Stimulated activated CD4-positive, alpha-beta T cell treated with anti-CD3 and anti-CD28 coated beads, TNF-alpha, amount 100 ng/mL, for 1 hour (primary cell): Measurements from ENCODE around the gene DEPDC5.

Experiments
- DNase-seq, 3 donors: peaks; one replicate each; pipeline ENCODE4 v3.0.0-alpha.2; 2020; ENCODE audit warnings: low read depth in 3 of 3, low spot score in 1 of 3

DEPDC5 gene

DNA sequence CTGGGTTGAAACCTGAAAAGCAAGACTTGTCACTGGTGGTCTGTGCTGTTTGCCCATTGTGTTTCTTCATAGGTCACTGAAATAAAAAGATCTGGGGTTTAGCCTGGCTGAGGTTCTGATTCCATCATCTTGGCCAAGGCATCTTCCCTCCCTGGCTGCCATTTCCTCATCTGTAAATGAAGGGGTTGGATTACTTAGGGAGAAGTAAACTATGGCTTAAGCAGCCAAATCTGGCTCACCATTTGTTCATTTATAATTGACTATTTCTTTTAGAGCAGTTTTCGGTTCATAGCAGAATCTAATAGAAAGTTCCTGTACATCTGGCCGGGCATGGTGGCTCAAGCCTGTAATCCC lies 138.2 kb downstream of the DEPDC5 start:
- DNase-seq: no peak

DNA sequence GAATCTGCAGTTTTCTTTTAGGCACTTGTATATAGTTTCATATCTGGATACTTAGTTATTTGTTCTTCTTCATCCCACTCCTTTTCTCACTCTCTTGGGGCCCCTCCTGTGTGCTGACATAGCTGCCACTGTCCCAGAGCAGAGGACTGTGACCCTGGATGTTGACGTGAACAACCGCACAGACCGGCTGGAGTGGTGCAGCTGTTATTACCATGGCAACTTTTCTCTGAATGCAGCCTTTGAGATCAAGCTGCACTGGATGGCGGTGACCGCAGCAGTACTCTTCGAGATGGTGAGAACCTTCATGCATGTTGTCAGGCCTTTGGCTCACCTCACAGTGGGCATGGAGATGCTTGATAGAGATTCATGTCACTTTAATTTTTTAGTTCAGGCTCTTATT lies 139.6 kb downstream of the DEPDC5 start:
- no peak for DNase-seq

- DNase-seq: no peak
These were observed 141.7 kb downstream of the DEPDC5 start for GRCh38 chr22:31895411-31896123.

DNA sequence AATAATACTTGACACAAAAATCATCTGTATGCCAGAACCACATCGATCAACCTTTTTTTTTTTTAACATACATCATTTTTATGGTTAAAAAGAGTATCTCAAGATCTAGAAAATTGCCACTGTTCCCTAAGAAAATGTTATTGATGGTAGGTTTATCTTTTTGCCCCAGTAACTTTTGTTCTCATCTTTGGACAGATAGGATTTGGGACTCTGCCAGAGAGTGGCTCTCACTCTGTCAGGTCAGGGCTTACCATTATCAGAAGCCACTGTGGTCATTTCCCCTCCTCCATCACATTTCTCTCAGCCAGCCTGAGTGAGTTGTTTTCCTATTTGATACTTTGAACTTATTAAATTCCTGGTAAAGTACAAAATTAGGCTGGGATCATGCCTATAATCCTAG lies 142.7 kb downstream of the DEPDC5 start:
- DNase-seq: no peak

DNA sequence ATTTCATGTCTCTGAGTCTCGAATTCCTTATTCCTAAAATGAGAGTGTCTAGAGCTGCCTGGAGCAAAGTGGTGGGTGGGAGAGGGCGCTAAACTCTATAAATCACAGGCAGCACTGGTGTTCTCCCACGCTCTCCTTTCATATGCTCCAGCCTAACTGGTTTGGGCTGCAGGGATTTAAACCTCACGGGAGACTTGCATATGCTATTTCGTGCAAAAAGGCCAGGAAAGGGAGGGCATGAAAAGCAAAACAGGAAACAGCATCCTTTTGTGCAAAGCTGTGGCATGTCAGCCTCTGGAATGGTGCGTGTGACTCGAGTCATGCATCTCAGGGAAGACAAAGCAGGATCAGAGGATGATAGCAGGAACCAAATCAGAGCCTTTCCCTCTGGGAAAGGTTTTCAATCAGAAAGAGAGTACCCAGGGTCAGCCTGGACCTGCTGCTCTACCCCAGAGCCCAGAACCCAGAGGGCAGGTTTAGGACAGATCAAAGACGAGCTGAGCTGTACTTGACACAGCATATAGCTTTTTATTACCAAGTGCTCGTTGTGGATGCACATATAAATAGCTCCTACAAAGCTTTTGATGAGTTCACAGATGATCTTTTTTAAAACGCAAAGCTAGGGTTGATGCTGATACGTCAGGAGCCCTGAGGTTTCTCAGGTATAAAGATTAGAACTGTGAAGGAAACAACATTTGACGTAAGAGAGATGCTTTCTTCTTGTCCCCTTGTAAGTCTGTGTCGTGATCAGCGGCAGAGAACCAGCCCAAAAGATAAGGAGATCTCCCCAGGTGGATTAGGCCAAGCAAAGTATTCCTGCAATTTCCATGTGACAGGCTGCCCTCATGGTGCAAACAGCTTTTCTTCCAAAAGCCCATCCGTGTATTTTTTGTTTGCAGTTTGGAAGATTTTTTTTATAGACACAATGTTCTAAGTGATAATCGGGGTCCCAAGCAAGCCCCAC lies 144.3 kb downstream of the DEPDC5 start:
- DNase-seq: no peak

- DNase-seq: no peak
These were observed 145.1 kb downstream of the DEPDC5 start for GRCh38 chr22:31898926-31899325.

DNA sequence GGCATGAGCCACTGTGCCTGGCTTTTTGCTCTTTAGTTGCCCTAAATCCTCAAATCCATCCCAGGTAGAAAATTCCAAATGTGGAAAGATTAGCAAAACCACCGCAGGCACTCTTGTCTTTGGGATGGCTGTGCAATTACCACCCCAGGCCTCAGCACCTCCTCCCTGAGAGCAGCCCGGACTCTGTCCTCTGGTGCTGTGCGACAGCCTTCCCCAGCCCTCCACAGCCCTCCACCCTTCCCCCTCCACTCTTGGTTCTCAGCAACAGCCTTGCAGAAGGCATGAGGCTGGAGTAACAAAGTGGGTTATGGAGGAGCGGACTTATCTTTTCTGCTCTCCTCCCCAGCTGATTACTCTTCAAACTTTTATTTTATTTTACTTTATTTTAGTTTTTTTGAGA lies 145.8 kb downstream of the DEPDC5 start:
- no peak for DNase-seq

DNA sequence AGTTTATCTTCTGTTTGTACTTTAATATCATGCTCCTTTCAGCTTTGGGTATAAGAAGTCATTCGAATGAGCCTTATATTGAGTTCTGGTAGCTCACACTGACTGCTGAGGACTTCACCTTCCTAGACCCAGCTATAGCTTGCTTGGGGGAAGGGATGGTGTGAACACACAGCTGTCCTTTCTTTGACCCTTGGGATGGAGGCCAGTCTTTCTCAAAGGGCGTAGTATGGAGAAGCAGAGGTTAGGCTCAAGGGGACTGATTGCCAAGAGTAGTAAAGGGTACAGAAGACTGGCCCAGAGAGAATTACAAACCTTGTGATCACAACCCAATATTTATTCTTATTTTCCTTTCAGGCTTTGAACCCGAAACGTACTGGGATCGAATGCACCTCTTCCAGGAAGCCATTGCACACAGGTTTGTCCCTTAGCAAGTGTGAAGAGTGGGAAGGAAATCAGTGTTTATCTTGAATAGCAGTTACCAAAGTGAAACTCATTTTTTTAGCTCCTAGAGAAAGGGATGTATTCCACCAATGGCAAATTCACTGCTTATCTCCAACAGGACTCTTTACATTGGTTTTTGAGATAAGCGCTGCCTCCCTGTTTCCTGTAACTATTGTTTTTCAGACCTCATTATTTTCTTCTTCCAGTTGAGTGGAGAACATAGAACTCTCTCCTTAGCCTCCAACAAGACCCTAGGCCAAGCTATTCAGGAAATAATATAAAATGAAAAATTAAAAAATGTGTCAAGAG lies 147.7 kb downstream of the DEPDC5 start:
- no peak for DNase-seq

- no peak for DNase-seq
These were observed 150.8 kb downstream of the DEPDC5 start for GRCh38 chr22:31904651-31905050.

DNA sequence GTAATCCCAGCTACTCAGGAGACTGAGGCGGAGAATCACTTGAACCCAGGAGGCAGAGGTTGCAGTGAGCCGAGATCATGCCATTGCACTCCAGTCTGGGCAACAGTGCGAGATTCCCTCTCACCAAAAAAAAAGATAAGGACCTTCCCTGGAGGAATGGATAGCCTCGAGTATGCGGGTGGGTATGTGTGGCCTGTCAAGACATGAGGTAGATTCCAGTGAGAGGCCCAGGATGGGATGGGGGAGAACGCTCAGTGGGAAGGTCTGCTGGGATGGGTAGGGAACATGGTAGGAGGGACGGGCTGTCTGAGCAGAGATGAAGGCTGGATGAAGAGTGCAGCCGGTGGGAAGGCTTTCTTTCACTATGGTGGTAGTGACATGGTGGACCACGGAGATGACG lies 151.5 kb downstream of the DEPDC5 start:
- DNase-seq: no peak

DNA sequence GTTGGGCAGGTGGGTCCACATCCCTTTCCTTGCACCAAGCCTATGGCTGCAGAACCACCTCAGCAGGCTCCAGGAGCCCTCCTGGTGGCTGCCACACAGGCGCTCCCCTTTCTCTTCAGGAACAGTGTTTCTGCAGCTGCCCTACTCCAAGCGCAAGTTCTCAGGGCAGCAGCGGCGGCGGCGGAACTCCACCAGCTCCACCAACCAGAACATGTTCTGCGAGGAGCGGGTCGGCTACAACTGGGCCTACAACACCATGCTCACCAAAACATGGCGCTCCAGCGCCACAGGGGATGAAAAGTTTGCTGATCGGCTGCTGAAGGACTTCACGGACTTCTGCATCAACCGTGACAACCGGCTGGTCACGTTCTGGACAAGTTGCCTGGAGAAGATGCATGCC lies 152.3 kb downstream of the DEPDC5 start:
- DNase-seq: no peak

DNA sequence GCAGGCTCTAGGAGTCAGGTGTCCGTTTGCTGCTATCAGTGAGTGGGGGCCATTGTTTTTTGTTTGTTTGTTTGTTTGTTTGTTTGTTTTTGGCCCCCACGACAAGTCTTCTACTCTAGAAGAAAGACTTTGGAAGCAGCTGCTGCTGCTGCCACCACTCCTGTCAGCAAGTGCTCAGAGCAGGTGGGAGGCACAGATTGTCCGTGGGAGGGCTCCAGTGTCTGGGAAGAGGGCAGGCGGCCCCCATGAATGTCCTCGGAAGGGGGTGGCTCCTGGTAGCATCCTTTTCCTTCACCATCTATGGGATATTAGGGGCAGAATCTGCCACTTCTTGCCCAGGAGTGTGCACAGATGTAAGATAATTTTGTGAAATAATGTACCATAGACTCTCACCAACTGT lies 152.8 kb downstream of the DEPDC5 start:
- no peak for DNase-seq

- DNase-seq: no peak
These were observed 156.2 kb downstream of the DEPDC5 start for GRCh38 chr22:31909977-31910376.

DNA sequence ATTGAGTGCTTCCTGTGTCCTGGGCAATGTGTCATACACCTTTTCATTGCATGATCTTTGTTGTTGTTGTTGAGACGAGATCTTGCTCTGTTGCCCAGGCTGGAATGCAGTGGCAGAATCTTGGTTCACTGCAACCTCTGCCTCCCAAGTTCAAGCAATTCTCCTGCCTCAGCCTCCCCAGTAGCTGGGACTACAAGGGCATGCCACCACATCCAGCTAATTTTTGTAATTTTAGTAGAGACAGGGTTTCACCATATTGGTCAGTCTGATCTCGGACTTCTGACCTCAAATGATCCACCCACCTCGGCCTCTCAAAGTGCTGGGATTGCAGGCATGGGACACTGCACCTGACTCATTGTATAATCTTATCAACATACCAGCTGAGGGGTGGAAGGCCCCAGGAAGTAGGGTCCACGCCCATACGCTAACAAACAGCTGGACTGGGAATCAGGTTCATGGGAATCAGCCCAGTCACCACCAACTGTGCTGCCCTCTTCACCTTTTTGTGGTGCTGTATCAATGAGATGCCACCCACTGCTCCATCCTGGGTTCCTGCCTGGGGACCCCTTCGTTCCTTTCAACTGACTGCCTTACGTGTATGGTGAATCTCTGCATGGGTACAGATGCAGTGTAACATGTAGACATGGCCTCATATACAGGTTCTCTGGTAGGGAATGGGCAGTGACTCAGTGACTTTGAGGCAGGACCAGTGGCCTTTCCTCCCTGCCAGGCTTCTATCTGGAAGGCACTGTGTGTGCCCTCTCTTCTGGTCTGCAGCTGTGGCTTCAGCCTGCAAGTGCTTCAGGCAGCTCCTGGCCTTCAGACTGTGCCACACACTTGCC lies 158.0 kb downstream of the DEPDC5 start:
- no peak for DNase-seq

GRCh38 chr22:31912407-31912743 lies 158.6 kb downstream of the DEPDC5 start:
- DNase-seq: no peak

GRCh38 chr22:31915586-31915985 lies 161.8 kb downstream of the DEPDC5 start:
- DNase-seq: no peak

DNA sequence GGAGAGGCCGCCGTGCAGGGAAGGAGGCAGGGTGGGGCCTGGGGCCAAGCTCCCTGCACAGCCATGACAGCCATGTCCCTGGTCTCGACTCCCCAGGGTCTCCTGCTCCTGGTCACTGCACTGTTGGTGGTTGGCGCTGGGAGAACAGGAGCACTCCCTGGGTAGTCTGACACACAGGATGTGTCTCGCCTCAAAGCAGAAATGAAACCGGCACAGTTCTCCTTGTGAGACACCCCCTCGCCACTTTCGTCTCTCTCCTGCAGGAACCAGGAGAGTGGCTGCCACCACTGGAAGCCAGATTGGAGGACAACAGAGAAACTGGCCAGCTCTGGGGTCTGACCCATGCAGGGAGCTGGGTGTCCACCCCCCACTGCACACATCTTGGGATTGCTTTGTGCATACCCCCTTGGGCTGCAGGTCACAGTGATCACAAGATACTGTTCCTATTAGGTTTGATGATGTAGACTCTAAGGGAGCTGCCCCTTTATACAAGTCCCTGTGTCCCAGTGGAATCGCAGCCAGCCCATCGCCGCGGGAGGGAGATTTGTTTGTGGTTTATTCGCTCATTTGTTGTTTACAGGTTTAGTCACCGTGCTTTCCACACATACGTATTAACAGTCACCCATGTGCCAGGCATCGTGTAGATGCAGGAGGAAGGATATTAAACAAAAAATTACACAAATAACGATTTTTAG lies 163.6 kb downstream of the DEPDC5 start:
- no peak for DNase-seq

- DNase-seq: no peak
These were observed 165.9 kb downstream of the DEPDC5 start for GRCh38 chr22:31919730-31920129.

GRCh38 chr22:31920306-31920705 lies 166.5 kb downstream of the DEPDC5 start:
- no peak for DNase-seq

DNA sequence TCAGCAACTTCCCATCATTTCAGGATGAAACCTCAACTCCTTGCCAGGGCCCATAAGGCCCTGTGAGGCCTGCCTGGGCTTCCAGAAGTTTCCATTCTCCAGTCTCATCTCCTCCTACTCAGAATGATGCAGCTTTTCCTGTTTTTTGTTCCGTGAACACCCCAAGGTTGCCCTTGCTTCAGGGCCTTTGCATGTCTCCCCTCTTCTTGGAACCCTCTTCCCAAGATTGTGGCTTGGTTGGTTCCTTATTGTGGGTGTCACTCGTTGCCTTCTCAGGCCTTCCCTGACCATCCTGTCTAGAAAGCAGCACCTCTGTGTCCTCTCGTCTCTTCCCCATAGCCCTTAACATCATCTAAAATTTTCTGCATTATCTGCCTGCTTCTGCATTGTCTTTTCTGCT lies 167.3 kb downstream of the DEPDC5 start:
- DNase-seq: no peak
